Measurements from ENCODE around the gene NSMCE3. TPM values are rescaled to one million over a fixed set of nuclear protein-coding genes. Genes with fewer than 3 reads are reported as not detected.
A peak's percentile ranks its signal among the peaks of the same experiment; 100 is the strongest.

The NSMCE3 gene
- total RNA-seq (2022) (1.9 and 2.3 TPM in 2 replicates), Bru-seq, nascent RNA (percentile 36 among the genes with signal in this experiment), BruChase-seq, experiment 1, labeled RNA remaining after a 6-hour chase (percentile 39 among the genes with signal in this experiment), BruChase-seq, experiment 2, labeled RNA remaining after a 2-hour chase (percentile 59 among the genes with signal in this experiment)
- long read RNA-seq, full-length matches to known transcripts = 13 of 13 reads
- long read RNA-seq, partial matches to known transcripts = 0 of 13 reads
- long read RNA-seq, other reads (novel, unspliced or antisense) = 0 of 13 reads

- CTCF ChIA-PET = no interaction called here
- no peaks in the 10 kb centered on the region for H3K4me1 Mint-ChIP-seq (ENCODE audit: low read depth, unreplicated experiment)
Observed at GRCh38 chr15:29269485-29270168, at the start of gene NSMCE3. Gene NSMCE3, minus strand, starts transcription at chr15:29269822. Its CDS starts 117 bp downstream, at chr15:29269705.

GRCh38 chr15:29316422-29316821 lies 46.8 kb upstream of the NSMCE3 start:
- H3K9me3 Mint-ChIP-seq (ENCODE audit: low read depth, unreplicated experiment) = no peaks in the 10 kb centered on the region
- intact Hi-C loops (cut with micrococcal nuclease; ENCODE audit: unreplicated experiment) = no loop called here
- CTCF ChIA-PET = no interaction called here
- no TSS peak for BruUV-seq (replicated peaks)
- no peak for TF ChIP-seq CTCF (IDR thresholded peaks at IDR 0.05; ENCODE audit: unreplicated experiment)
- H3K27me3 Mint-ChIP-seq (ENCODE audit: unreplicated experiment) = no peaks in the 10 kb centered on the region
- no peak overlapping the region for H3K4me3 Mint-ChIP-seq (ENCODE audit: low read depth, unreplicated experiment)
- H3K36me3 Mint-ChIP-seq (ENCODE audit: insufficient read depth, unreplicated experiment) = no peaks in the 10 kb centered on the region
- no peaks in the 10 kb centered on the region for H3K4me1 Mint-ChIP-seq (ENCODE audit: low read depth, unreplicated experiment)
- DNase-seq = no peak
- H3K27ac Mint-ChIP-seq (ENCODE audit: unreplicated experiment) = no peak overlapping the region

More at GRCh38 chr15:29269485-29270168, at the start of gene NSMCE3:
- peak within 1 kb of the TSS; percentile 44 for H3K27ac Mint-ChIP-seq (ENCODE audit: unreplicated experiment)
- BruUV-seq (replicated peaks) = no TSS peak
- no peaks in the 10 kb centered on the region for H3K27me3 Mint-ChIP-seq (ENCODE audit: unreplicated experiment)
- H3K36me3 Mint-ChIP-seq (ENCODE audit: insufficient read depth, unreplicated experiment) = peaks cover 8% of the 10 kb centered on the region
- DNase-seq = peak; percentile 61
- intact Hi-C loops (cut with micrococcal nuclease; ENCODE audit: unreplicated experiment) = no loop called here
- peak within 1 kb of the TSS; percentile 90 for H3K4me3 Mint-ChIP-seq (ENCODE audit: low read depth, unreplicated experiment)
- no peaks in the 10 kb centered on the region for H3K9me3 Mint-ChIP-seq (ENCODE audit: low read depth, unreplicated experiment)
- TF ChIP-seq CTCF (IDR thresholded peaks at IDR 0.05; ENCODE audit: unreplicated experiment) = no peak

- no peaks in the 10 kb centered on the region for H3K36me3 Mint-ChIP-seq (ENCODE audit: insufficient read depth, unreplicated experiment)
- H3K9me3 Mint-ChIP-seq (ENCODE audit: low read depth, unreplicated experiment) = no peaks in the 10 kb centered on the region
- no TSS peak for BruUV-seq (replicated peaks)
- CTCF ChIA-PET = no interaction called here
- TF ChIP-seq CTCF (IDR thresholded peaks at IDR 0.05; ENCODE audit: unreplicated experiment) = no peak
- H3K4me1 Mint-ChIP-seq (ENCODE audit: low read depth, unreplicated experiment) = no peaks in the 10 kb centered on the region
- no peak overlapping the region for H3K27ac Mint-ChIP-seq (ENCODE audit: unreplicated experiment)
- intact Hi-C loops (cut with micrococcal nuclease; ENCODE audit: unreplicated experiment) = no loop called here
- H3K27me3 Mint-ChIP-seq (ENCODE audit: unreplicated experiment) = no peaks in the 10 kb centered on the region
- no peak overlapping the region for H3K4me3 Mint-ChIP-seq (ENCODE audit: low read depth, unreplicated experiment)
- DNase-seq = no peak
Observed at GRCh38 chr15:29312387-29312786, 42.8 kb upstream of the NSMCE3 start.

GRCh38 chr15:29311696-29312095 lies 42.1 kb upstream of the NSMCE3 start:
- H3K27ac Mint-ChIP-seq (ENCODE audit: unreplicated experiment) = no peak overlapping the region
- CTCF ChIA-PET = no interaction called here
- no peaks in the 10 kb centered on the region for H3K27me3 Mint-ChIP-seq (ENCODE audit: unreplicated experiment)
- TF ChIP-seq CTCF (IDR thresholded peaks at IDR 0.05; ENCODE audit: unreplicated experiment) = no peak
- intact Hi-C loops (cut with micrococcal nuclease; ENCODE audit: unreplicated experiment) = no loop called here
- BruUV-seq (replicated peaks) = no TSS peak
- no peak overlapping the region for H3K4me3 Mint-ChIP-seq (ENCODE audit: low read depth, unreplicated experiment)
- no peaks in the 10 kb centered on the region for H3K36me3 Mint-ChIP-seq (ENCODE audit: insufficient read depth, unreplicated experiment)
- H3K4me1 Mint-ChIP-seq (ENCODE audit: low read depth, unreplicated experiment) = no peaks in the 10 kb centered on the region
- DNase-seq = no peak
- no peaks in the 10 kb centered on the region for H3K9me3 Mint-ChIP-seq (ENCODE audit: low read depth, unreplicated experiment)

Measured in Calu3 (cell line).